K562 (cell line): ENCODE results near the gene LRMDA. TPM values are rescaled to one million over a fixed set of nuclear protein-coding genes. Genes with fewer than 3 reads are reported as not detected.

Experiments
- ATAC-seq: fragments of 200-7000 bp; cut with Tn5 transposase; 3 replicates; pipeline ENCODE4 v1.9.1; 2020; ENCODE audit warnings: moderate library complexity
- BruUV-seq: library from RNA; stranded (reverse); fragments of 400-500 nt; replicated peaks from 2 replicates; lab custom pipeline; 2021; lab: Mats Ljungman, UMichigan
- CTCF ChIA-PET: fragments of 300-600 bp; formaldehyde crosslinking; extraction: SDS; loops from one replicate; lab custom pipeline; 2021; ENCODE audit warnings: low intra/inter-chr PET ratio; lab: Yijun Ruan, JAX
- POLR2A ChIA-PET: fragments of 300-600, 350-650 bp; sonication (Branson Sonifier 250); formaldehyde crosslinking; extraction: SDS; loops from one replicate; lab custom pipeline; 2021; ENCODE audit warnings: antibody characterized with exemption, inconsistent platforms; lab: Yijun Ruan, JAX
- DNase-seq, 4 experiments: peaks; one replicate each; pipeline versions ENCODE4 v3.0.0 to v3.0.0-alpha.2; 2011 to 2018; ENCODE audit warnings: low spot score in 3 of 4, mixed read lengths in 3 of 4; ENCODE audit errors: extremely low read depth in 1 of 4
- FAIRE-seq: peaks from 2 replicates; lab custom pipeline; 2011; peaks lifted over from hg19 to GRCh38; lab: Jason Lieb, UNC
- H2AFZ ChIP-seq: 2 replicates; pipeline ENCODE4 v1.6.0; 2011; ENCODE audit warnings: low read depth, low read length, control low read depth, inconsistent platforms
- H3K27ac ChIP-seq: fragments of 200-600 bp; 3 replicates; pipeline ENCODE4 v1.8.0; 2011; ENCODE audit warnings: low read depth, mild to moderate bottlenecking, control low read depth, inconsistent platforms, low read length, moderate library complexity, mixed read lengths; ENCODE audit errors: extremely low read depth
- H3K27me3 ChIP-seq, 2 experiments: fragments of 300-600 bp in 1 of 2; 2 replicates in 1 of 2; 3 replicates in 1 of 2; pipeline versions ENCODE4 v1.6.0 to v1.8.0; 2011; ENCODE audit warnings: inconsistent platforms in 2 of 2, low read length in 2 of 2, mild to moderate bottlenecking in 1 of 2, mixed read lengths in 1 of 2, moderate library complexity in 1 of 2; ENCODE audit not compliant: control insufficient read depth in 2 of 2, insufficient read depth in 2 of 2
- H3K36me3 ChIP-seq: fragments of 300-600 bp; 3 replicates; pipeline ENCODE4 v1.8.0; 2011; ENCODE audit warnings: mild to moderate bottlenecking, low read length, inconsistent platforms; ENCODE audit not compliant: control insufficient read depth, insufficient read depth
- H3K4me1 ChIP-seq, 2 experiments: fragments of 200-600 bp in 1 of 2; replicated peaks in 1 of 2; 2 replicates in 1 of 2; 3 replicates in 1 of 2; pipeline versions ENCODE4 v1.5.1 to v1.8.0; 2011; ENCODE audit warnings: inconsistent platforms in 2 of 2, low read length in 2 of 2, mild to moderate bottlenecking in 1 of 2, mixed read lengths in 1 of 2, moderate library complexity in 1 of 2; ENCODE audit not compliant: control insufficient read depth in 2 of 2, insufficient read depth in 2 of 2
- H3K4me2 ChIP-seq: 2 replicates; pipeline ENCODE4 v1.6.1; 2011; ENCODE audit warnings: low read length, control low read depth, inconsistent platforms, mixed read lengths; ENCODE audit not compliant: insufficient read depth
- H3K4me3 ChIP-seq: fragments of 200-600 bp; sonication (generic), shearing (Covaris generic); 2 replicates; pipeline ENCODE4 v1.5.1; 2016; ENCODE audit warnings: control low read depth, inconsistent platforms
- H3K79me2 ChIP-seq: fragments of 200-600 bp; 3 replicates; pipeline ENCODE4 v1.8.0; 2011; ENCODE audit warnings: low read length, inconsistent platforms; ENCODE audit not compliant: control insufficient read depth, insufficient read depth
- H3K9ac ChIP-seq, 2 experiments: 2 replicates each; pipeline versions ENCODE4 v1.6.0 to v1.6.1; 2011; ENCODE audit warnings: low read depth in 2 of 2, low read length in 2 of 2, control low read depth in 1 of 2, inconsistent platforms in 1 of 2, mild to moderate bottlenecking in 1 of 2, mixed read lengths in 1 of 2; ENCODE audit not compliant: insufficient read depth in 1 of 2
- H3K9me1 ChIP-seq: one replicate; pipeline ENCODE4 v1.6.0; 2011; ENCODE audit warnings: inconsistent platforms, mild to moderate bottlenecking, low read length, moderate library complexity; ENCODE audit not compliant: control insufficient read depth, insufficient read depth
- H3K9me3 ChIP-seq: replicated peaks from 2 replicates; pipeline ENCODE4 v1.5.1; 2011; ENCODE audit warnings: low read depth, low read length, inconsistent platforms; ENCODE audit not compliant: control insufficient read depth, insufficient read depth
- H4K20me1 ChIP-seq: replicated peaks from 2 replicates; pipeline ENCODE4 v1.6.1; 2011; ENCODE audit warnings: low read length, inconsistent platforms, mixed read lengths; ENCODE audit not compliant: control insufficient read depth, insufficient read depth
- BDP1 ChIP-seq: IDR thresholded peaks from 3 replicates; pipeline ENCODE4 v1.6.1; 2011; ENCODE audit not compliant: insufficient read length, insufficient read depth
- CBFB ChIP-seq: sonication (generic); formaldehyde crosslinking; IDR thresholded peaks from 2 replicates; pipeline ENCODE4 v1.4.0; 2020; ENCODE audit warnings: mild to moderate bottlenecking, missing genetic modification reagents
- IFI16 ChIP-seq: fragments of 250-450 bp; sonication (Bioruptor Pico); IDR thresholded peaks from 2 replicates; pipeline ENCODE4 v2.1.2; 2022; ENCODE audit warnings: mild to moderate bottlenecking, inconsistent platforms
- KAT2B ChIP-seq: IDR thresholded peaks from one replicate; pipeline ENCODE4 v1.6.1; 2012; ENCODE audit warnings: low read depth, mild to moderate bottlenecking, control low read depth, inconsistent platforms, low read length, moderate library complexity
- L3MBTL2 ChIP-seq: fragments of 450-650 bp; IDR thresholded peaks from 2 replicates; pipeline ENCODE4 v1.6.1; 2016; ENCODE audit warnings: mild to moderate bottlenecking, moderate library complexity
- NCOA6 ChIP-seq: fragments of 450-650 bp; IDR thresholded peaks from 2 replicates; pipeline ENCODE4 v1.6.1; 2017; ENCODE audit warnings: mild to moderate bottlenecking
- RBM39 ChIP-seq: fragments of 200-400 bp; formaldehyde crosslinking; optimal IDR thresholded peaks from 2 replicates; pipeline ENCODE3; 2018; ENCODE audit warnings: low read depth, low read length
- SOX6 ChIP-seq: fragments of 450-650 bp; IDR thresholded peaks from 2 replicates; pipeline ENCODE4 v1.6.1; 2014; ENCODE audit warnings: mild to moderate bottlenecking
- ZC3H4 ChIP-seq: sonication (generic); formaldehyde crosslinking; IDR thresholded peaks from 2 replicates; pipeline ENCODE4 v1.9.0; 2021; ENCODE audit warnings: missing genetic modification reagents, borderline replicate concordance
- ZNF263 ChIP-seq: sonication (generic); formaldehyde crosslinking; IDR thresholded peaks from 2 replicates; pipeline ENCODE4 v1.8.0; 2022; ENCODE audit warnings: mild to moderate bottlenecking, missing genetic modification reagents, borderline replicate concordance
- ZNF311 ChIP-seq: fragments of 250-450 bp; sonication (Bioruptor Pico); IDR thresholded peaks from 2 replicates; pipeline ENCODE4 v1.4.0; 2020; ENCODE audit warnings: mild to moderate bottlenecking, moderate library complexity
- ZNF668 ChIP-seq: fragments of 250-450 bp; sonication (Bioruptor Pico); IDR thresholded peaks from 2 replicates; pipeline ENCODE4 v1.8.0; 2022; ENCODE audit warnings: mild to moderate bottlenecking, inconsistent platforms
- ZNF785 ChIP-seq: fragments of 250-450 bp; sonication (Bioruptor Pico); IDR thresholded peaks from 2 replicates; pipeline ENCODE4 v1.4.0; 2020; ENCODE audit warnings: mild to moderate bottlenecking
- WGBS: fragments of 100-300 bp; shearing (Covaris generic); methylation state at CpG from one replicate; pipeline ENCODE4 v1.1.6; 2016; ENCODE audit warnings: low coverage, mixed read lengths; ENCODE audit not compliant: insufficient coverage; ENCODE audit errors: missing lambda C conversion rate; 5-methylcytosine and 5-hydroxymethylcytosine counted together
- in situ Hi-C: fragments of 300-500 bp; cut with MboI; formaldehyde crosslinking; loops from 4 replicates; pipeline ENCODE4 v1.15.0; 2018; ENCODE audit warnings: inconsistent platforms, mixed read lengths
- intact Hi-C: fragments of 100-400 bp; cut with micrococcal nuclease; formaldehyde crosslinking; loops from 2 replicates; pipeline ENCODE4 v1.14.2; 2022
- polyA plus RNA-seq, 8 experiments: library from polyadenylated mRNA; depleted of rRNA in 4 of 8; stranded (reverse) in 5 of 8; unstranded in 3 of 8; fragments of >200 nt; fragmentation: Nextera tagmentation in 2 of 8; fragmentation: Illumina TruSeq in 1 of 8; extraction: Ambion mirVana in 2 of 8; extraction: Trizol in 1 of 8; gene quantifications; 2 replicates each; pipeline versions ENCODE4 v1.2.1 to v1.2.3, GENCODE V29; 2011 to 2014; ENCODE audit warnings: inconsistent platforms in 1 of 8, missing spikeins in 1 of 8
- total RNA-seq, 7 experiments: library from RNA; depleted of rRNA in 6 of 7; stranded (reverse); fragments of >200 nt in 6 of 7; fragmentation: Illumina TruSeq in 2 of 7; extraction: Trizol in 2 of 7; gene quantifications; 2 replicates each; pipeline versions ENCODE4 v1.2.1 to v1.2.3, GENCODE V29; 2011 to 2021; ENCODE audit warnings: low replicate concordance in 1 of 7
- TF ChIP-seq, protein P1 (sequence below): sonication (generic); formaldehyde crosslinking; IDR thresholded peaks from 2 replicates; pipeline ENCODE4 v1.8.0; 2022; ENCODE audit warnings: missing genetic modification reagents, mild to moderate bottlenecking, borderline replicate concordance

Gene LRMDA
- total and polyA plus RNA-seq, 9 of the 15 experiments (the other 6 are each of a cell fraction or from before 2014, with no cell fraction given) = 0.25 TPM; not detected in 8

DNA sequence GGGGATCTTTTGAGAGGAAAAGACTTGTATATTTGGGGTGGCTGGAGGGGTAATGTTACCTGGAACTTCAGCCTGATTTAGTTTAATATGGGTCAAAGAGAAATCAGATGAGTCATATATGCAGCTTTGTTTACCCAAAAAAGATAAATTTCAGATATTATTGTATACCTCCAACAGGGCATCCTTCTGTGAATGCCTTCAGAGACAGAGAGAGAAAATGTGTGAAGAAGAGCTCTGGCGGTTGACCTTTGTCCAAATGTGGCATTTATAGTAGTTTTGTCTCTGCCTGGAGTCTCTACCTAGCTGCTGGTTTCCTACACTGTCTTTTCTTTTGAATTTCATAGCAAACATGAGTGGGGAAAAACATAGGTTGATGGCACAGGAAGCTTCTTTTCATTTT is 21.6 kb downstream of the LRMDA start (continued):
- TF ChIP-seq ZC3H4 (CRISPR knock-in tag) (no peak), BDP1 (no peak), ZNF668 (CRISPR knock-in tag) (no peak)

DNA sequence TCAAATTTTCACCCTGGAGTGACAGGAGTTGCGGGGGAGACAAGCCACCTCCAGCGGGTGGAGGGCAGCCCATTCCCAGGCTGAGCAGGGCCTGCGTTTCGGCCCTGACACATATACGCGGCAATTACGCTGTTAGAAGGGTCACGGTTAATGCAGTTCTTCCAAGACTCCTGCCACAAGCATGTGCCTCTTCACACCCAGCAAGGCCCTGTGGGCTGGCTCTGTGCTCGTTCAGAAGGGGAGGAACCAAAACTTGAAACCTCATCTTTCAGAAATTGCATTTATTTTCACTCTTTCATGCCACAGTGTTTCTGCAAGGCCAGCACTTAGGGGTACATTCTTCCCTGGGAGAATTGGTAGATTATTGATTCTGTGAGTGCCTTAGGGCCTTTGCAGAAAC is 24.7 kb downstream of the LRMDA start:
- WGBS = 0% methylated on average over 9 of the region's 9 CpGs
- BruUV-seq = no TSS peak
- TF ChIP-seq ZNF785 (CRISPR knock-in tag) = no peak
- no peak for TF ChIP-seq IFI16
- TF ChIP-seq KAT2B = no peak
- TF ChIP-seq NCOA6 = no peak
- TF ChIP-seq ZNF263 (CRISPR knock-in tag) = no peak
- TF ChIP-seq, protein P1, sequence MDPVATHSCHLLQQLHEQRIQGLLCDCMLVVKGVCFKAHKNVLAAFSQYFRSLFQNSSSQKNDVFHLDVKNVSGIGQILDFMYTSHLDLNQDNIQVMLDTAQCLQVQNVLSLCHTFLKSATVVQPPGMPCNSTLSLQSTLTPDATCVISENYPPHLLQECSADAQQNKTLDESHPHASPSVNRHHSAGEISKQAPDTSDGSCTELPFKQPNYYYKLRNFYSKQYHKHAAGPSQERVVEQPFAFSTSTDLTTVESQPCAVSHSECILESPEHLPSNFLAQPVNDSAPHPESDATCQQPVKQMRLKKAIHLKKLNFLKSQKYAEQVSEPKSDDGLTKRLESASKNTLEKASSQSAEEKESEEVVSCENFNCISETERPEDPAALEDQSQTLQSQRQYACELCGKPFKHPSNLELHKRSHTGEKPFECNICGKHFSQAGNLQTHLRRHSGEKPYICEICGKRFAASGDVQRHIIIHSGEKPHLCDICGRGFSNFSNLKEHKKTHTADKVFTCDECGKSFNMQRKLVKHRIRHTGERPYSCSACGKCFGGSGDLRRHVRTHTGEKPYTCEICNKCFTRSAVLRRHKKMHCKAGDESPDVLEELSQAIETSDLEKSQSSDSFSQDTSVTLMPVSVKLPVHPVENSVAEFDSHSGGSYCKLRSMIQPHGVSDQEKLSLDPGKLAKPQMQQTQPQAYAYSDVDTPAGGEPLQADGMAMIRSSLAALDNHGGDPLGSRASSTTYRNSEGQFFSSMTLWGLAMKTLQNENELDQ (CRISPR knock-in tag) = no peak
- no peak for TF ChIP-seq L3MBTL2
- TF ChIP-seq ZNF311 = no peak
- TF ChIP-seq SOX6 = no peak
- no peak for TF ChIP-seq RBM39
- TF ChIP-seq CBFB (CRISPR knock-in tag) = no peak
- ChIA-PET CTCF (no interaction called here), POLR2A (interaction anchor here (0.5 to 1.1 kb wide), 3 partner anchors 14 to 345 kb away, joined by 3 to 4 read pairs (median 3); no protein-coding TSS in a partner anchor)
- Histone ChIP-seq H4K20me1 (no peaks in the 10 kb centered on the region), H3K27me3 (peaks cover 7 to 19% of the 10 kb centered on the region in 2 experiments; a peak in 3 of 5 replicates), H3K9ac (no peak overlapping the region), H3K9me1 (no peaks in the 10 kb centered on the region), H3K79me2 (no peaks in the 10 kb centered on the region), H3K36me3 (no peaks in the 10 kb centered on the region), H3K27ac (no peak overlapping the region), H2AFZ (no peak overlapping the region), H3K4me1 (no peaks in the 10 kb centered on the region), H3K4me2 (no peak overlapping the region), H3K9me3 (no peaks in the 10 kb centered on the region), H3K4me3 (no peak overlapping the region)
- DNase-seq = no peak
- no peak for ATAC-seq
- intact Hi-C loops = no loop called here
- in situ Hi-C loops = no loop called here
- FAIRE-seq = no peak
